ENCODE results near the gene C19orf25.

C19orf25 gene

DNA sequence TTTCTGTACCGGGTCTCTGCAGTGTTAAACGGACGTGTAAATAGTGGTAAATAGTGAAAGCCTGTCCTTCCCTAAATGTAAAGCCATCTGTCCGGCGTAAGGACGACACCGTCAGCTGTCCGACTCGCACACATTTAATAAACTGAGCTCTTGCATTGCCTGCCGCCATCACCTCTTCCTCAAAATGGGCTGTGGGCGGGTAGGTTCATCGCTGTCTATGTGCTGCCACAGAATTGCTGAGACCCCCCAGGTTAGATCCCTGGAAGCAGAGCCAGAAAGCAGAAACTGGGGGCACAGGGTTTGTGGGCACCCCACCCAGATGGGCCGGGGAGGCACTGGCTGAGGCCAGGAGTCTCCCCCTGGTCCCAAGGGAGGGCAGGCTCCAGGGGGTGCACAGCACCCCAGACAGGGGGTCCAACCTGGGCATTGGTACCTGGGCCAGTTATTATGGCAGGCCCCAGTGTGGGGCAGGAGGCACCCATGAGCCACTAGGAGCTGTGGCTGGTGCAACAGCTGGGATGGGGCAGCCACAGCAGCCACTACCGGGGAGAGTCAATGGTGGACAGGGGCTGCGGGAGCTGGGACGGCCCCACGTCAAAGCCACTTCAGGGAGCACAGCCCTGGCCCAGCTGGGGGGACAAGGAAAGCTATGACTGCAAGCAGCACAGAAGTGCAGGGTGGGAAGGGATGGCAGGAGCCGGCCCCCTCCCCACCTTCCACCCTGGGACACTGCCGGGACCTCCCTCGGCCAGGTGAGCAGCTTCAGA is 5.7 kb downstream of the C19orf25 start:
- TF ChIP-seq, protein P1, sequence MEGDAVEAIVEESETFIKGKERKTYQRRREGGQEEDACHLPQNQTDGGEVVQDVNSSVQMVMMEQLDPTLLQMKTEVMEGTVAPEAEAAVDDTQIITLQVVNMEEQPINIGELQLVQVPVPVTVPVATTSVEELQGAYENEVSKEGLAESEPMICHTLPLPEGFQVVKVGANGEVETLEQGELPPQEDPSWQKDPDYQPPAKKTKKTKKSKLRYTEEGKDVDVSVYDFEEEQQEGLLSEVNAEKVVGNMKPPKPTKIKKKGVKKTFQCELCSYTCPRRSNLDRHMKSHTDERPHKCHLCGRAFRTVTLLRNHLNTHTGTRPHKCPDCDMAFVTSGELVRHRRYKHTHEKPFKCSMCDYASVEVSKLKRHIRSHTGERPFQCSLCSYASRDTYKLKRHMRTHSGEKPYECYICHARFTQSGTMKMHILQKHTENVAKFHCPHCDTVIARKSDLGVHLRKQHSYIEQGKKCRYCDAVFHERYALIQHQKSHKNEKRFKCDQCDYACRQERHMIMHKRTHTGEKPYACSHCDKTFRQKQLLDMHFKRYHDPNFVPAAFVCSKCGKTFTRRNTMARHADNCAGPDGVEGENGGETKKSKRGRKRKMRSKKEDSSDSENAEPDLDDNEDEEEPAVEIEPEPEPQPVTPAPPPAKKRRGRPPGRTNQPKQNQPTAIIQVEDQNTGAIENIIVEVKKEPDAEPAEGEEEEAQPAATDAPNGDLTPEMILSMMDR (IDR thresholded peaks at IDR 0.05; ENCODE audit: control extremely low read depth, extremely low read depth, low read depth, missing control alignments) = no peak
- ChIA-PET CTCF (interaction anchor here (1.3 kb wide), 3 partner anchors 28 to 353 kb away, joined by 3 to 4 read pairs (median 4); no protein-coding TSS in a partner anchor), POLR2A (interaction anchor here (0.5 kb wide), 1 partner anchor 10 kb away, joined by 5 read pairs; no protein-coding TSS in a partner anchor)
- no peak for DNase-seq (ENCODE audit: extremely low spot score)

DNA sequence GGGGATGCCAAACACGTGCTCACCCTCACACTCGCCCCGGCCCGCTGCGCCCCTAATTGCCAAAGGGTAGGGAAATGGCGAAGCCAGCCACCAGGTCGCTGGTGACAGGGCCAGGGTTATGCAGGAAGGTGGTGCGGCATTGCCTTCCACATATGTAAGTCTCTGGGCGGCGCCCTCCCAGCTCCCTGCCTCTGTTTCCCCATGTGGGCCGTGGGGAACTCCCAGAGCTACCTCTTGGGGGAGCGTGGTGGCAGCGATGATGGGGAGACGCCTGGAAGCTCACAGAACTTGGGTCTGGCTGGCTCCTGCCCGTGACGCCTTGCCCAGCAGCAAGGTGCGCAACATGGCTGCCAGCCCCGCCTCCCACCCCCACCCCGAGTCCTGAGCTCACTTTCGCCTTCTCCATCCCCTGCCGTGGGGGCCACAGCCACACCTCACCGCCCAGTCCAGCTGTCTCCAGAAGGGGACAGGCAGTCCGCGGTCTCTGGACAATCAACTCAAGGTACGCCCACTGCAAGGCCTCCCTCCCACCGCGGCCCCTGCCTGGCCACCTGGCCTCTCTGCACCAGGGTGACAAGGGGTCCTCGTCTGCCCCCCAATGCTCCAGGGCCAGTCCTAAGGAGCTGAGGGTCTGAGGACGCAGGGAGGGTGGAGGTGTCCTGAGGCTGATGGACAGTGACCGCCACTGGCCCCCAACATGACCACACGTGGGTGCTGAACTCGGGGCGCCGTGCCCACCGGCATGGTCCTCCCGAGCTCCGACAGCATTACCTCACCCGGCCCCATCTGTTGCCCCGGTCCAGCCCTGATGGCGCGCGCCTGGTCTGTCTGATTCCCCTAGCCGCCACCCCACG is 6.6 kb downstream of the C19orf25 start:
- CTCF ChIA-PET = interaction anchor here (1.0 to 1.3 kb wide), 4 partner anchors 27 to 354 kb away, joined by 3 to 4 read pairs (median 4); no protein-coding TSS in a partner anchor
- no peak for DNase-seq (ENCODE audit: extremely low spot score)
- POLR2A ChIA-PET = interaction anchor here (0.6 kb wide), 1 partner anchor 9 kb away, joined by 3 read pairs; no protein-coding TSS in a partner anchor
- TF ChIP-seq, protein P1 (IDR thresholded peaks at IDR 0.05; ENCODE audit: control extremely low read depth, extremely low read depth, low read depth, missing control alignments) = no peak

DNA sequence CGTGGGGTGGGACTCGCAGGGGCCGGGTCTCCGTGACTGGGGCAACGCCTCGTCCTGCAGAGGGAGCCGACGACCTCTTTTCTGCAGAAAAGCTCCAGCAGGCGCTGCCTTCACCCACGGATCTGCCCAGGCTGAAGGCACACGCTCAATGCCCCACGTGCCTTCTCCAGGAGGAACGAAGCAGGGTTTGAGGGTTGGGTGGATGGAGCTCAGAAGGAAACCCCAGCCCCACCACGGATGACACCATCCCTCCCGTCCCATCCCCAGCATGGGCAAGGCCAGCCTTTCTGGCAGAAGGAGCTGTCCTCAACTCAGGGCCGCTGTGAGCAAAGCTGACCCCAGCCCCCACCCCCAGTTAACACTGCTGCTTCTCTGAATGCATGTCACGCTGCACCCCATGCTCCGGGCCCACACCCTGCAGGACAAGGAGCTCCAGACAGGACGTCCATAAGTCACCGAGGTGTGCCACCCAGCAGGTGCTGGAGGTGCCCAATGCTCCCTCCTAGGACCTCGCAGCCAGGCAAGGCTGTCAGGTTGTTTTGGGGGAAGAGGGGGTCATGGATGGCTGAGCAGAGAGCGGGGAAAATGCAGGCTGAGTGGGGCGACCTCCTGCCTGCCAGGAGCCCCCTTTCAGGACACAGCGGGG is 7.4 kb downstream of the C19orf25 start:
- DNase-seq (ENCODE audit: extremely low spot score) = no peak
- POLR2A ChIA-PET = interaction anchor here (0.6 kb wide), 2 partner anchors 8 to 27 kb away, joined by 3 to 5 read pairs; no protein-coding TSS in a partner anchor
- CTCF ChIA-PET = interaction anchor here (1.0 to 1.3 kb wide), 3 partner anchors 26 to 74 kb away, joined by 3 to 4 read pairs (median 4); no protein-coding TSS in a partner anchor
- TF ChIP-seq, protein P1 (IDR thresholded peaks at IDR 0.05; ENCODE audit: control extremely low read depth, extremely low read depth, low read depth, missing control alignments) = no peak

DNA sequence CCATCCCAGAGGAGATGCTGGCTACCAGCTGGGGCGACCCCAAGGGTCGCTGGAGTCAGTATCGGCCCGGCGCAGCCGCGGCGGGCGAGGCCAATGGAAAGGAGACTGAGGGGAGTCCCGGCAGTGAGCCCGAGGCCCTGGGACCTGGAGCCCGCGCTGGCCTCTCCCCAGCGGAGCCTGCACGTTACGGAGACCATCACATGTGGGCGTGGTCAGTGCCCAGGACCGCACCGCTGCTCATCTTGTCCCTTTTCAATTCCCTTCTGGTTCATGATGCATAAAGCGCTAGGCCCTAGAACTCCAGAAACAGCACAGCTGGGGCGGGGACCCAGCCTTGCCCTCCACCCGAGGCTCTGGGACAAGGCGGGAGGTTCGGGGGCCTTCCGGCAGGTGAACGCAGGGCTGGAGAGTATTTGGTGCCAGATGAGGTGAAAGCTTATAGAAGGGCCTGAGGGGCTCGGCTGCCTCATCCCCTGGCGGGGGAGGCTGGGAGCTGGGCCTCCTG is 8.0 kb downstream of the C19orf25 start:
- TF ChIP-seq, protein P1 (IDR thresholded peaks at IDR 0.05; ENCODE audit: control extremely low read depth, extremely low read depth, low read depth, missing control alignments) = no peak
- ChIA-PET CTCF (no interaction called here), POLR2A (no interaction called here)
- no peak for DNase-seq (ENCODE audit: extremely low spot score)

DNA sequence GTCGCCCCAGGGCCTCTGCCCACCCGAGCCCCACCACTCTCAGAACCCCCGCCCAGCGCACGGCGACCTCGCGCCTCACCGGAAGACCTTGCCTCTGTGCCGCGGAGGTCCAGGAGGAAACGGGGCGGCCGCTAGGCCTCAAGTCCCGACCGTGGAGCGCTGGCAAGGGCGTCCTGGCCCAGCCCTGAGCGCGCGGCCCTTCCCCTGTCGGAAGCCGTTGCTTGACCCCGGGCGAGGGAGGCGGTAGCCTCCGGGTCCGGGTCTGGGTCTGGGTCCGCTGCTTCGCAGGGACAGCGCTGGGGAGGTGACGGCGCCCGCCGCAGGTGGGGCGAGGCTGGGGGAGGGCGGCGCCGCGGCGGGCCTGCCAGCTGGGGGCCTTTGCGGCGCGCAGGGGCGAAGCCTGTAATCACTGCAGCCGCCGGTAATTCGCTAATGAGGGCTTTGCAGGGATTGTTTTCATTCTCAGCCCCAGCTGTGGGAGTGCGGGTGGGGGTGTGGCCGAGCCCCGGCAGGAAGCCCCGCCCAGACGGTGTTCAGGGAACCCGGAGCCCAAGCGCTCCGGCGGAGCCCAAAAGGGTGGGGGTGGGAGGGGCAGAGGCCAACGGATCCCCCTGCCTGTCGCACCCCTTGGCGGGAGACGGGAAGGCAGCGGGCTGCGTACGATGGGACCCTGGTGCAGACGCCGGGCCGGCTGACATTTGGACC is 8.6 kb downstream of the C19orf25 start:
- TF ChIP-seq, protein P1 (IDR thresholded peaks at IDR 0.05; ENCODE audit: control extremely low read depth, extremely low read depth, low read depth, missing control alignments) = no peak
- ChIA-PET POLR2A (no interaction called here), CTCF (no interaction called here)
- DNase-seq (ENCODE audit: extremely low spot score) = peak; percentile 74

Measured in GM10248 (cell line).